ENCODE results near the gene CCDC181.

CCDC181 gene

DNA sequence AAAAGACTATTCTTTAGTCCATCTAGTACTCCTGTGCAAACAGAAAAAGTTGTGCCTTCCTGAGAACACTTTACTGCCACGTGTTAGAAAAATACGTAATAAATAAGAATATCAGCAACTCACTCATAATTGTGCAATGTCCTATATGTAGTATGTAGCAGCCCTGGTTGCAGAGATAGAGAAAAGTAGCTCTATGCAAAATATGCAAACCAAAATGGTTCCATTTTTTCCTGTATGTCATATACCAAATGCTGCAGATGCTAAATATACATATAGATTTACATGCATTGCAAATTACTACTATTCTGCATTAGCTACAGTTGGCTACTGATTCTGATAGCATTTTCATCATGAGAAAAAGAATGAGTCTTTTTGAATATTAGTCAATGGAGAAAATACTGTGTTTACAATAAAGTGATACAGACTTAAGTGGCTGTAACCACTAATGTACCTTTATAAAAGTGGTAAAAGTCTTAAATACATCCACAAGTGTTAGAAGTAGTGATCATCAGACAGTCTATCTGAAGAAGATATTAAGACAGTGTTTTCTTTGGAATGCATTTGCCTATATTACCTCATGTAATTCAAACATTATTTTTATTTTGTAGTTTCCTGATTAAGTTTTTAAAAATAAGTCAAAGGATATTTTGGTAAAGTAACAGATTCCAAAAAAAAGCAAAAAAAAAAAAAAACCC, 79.4 kb downstream of the CCDC181 start:
- POLR2A ChIA-PET = no interaction called here

DNA sequence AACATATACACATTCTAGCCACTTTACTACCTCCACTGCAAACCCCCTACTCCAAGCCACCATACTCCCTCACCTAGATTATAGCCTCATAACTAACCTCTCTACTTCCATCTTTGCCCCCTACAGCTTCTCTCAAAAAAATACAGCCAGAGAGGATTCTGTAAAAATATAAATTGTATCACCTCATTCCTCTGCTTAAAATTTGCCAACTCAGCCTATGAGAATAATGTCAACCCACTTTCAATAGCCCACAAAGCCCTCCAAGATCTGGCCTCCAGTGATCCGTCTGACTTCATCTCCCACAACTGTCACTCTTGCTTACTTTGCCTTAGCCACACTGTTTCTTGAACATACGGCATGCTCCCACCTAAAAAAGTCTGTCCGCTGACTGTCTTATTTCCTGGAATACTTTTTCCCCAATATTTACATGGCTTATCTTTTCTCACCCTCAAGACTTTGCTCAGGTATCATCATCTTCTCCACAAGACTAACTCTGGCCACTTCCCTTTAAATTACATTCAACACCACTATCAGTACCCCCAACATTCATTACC, 81.2 kb downstream of the CCDC181 start:
- ChIA-PET CTCF (interaction anchor here (0.6 kb wide), 2 partner anchors 1003 to 1260 kb away, joined by 3 read pairs; no protein-coding TSS in a partner anchor), POLR2A (no interaction called here)
- DNase-seq (ENCODE audit: extremely low spot score) = no peak
- TF ChIP-seq CTBP1 (IDR thresholded peaks at IDR 0.05; ENCODE audit: borderline replicate concordance) = no peak
- TF ChIP-seq FOXK2 (IDR thresholded peaks at IDR 0.05) = no peak
- no peak for TF ChIP-seq ARNT (IDR thresholded peaks at IDR 0.05)
- no peak for TF ChIP-seq BHLHE40 (IDR thresholded peaks at IDR 0.05; ENCODE audit: borderline replicate concordance)
- TF ChIP-seq, protein P1, sequence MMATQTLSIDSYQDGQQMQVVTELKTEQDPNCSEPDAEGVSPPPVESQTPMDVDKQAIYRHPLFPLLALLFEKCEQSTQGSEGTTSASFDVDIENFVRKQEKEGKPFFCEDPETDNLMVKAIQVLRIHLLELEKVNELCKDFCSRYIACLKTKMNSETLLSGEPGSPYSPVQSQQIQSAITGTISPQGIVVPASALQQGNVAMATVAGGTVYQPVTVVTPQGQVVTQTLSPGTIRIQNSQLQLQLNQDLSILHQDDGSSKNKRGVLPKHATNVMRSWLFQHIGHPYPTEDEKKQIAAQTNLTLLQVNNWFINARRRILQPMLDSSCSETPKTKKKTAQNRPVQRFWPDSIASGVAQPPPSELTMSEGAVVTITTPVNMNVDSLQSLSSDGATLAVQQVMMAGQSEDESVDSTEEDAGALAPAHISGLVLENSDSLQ (IDR thresholded peaks at IDR 0.05) = no peak
- TF ChIP-seq SUZ12 (IDR thresholded peaks at IDR 0.05) = no peak
- no peak for TF ChIP-seq FOXA1 (IDR thresholded peaks at IDR 0.05)
- TF ChIP-seq ELF4 (IDR thresholded peaks at IDR 0.05) = no peak
- no peak for TF ChIP-seq SP1 (IDR thresholded peaks at IDR 0.05)
- TF ChIP-seq ZNF384 (IDR thresholded peaks at IDR 0.05) = no peak
- TF ChIP-seq L3MBTL2 (conservative IDR thresholded peaks at IDR 0.05) = no peak
- TF ChIP-seq FOXM1 (IDR thresholded peaks at IDR 0.05; ENCODE audit: borderline replicate concordance) = no peak
- TF ChIP-seq TARDBP (IDR thresholded peaks at IDR 0.05) = no peak
- TF ChIP-seq NFRKB (IDR thresholded peaks at IDR 0.05) = no peak
- TF ChIP-seq HDGF (IDR thresholded peaks at IDR 0.05; ENCODE audit: borderline replicate concordance) = no peak
- TF ChIP-seq LEF1 (IDR thresholded peaks at IDR 0.05; ENCODE audit: borderline replicate concordance) = no peak

More for the DNA sequence above, 79.4 kb downstream of the CCDC181 start:
- DNase-seq (ENCODE audit: extremely low spot score) = no peak
- TF ChIP-seq, protein P1 (IDR thresholded peaks at IDR 0.05) = no peak
- TF ChIP-seq TARDBP (IDR thresholded peaks at IDR 0.05) = no peak
- CTCF ChIA-PET = interaction anchor here (0.6 to 3.0 kb wide), 6 partner anchors 16 to 1006 kb away, joined by 3 to 29 read pairs (median 3); no protein-coding TSS in a partner anchor

DNA sequence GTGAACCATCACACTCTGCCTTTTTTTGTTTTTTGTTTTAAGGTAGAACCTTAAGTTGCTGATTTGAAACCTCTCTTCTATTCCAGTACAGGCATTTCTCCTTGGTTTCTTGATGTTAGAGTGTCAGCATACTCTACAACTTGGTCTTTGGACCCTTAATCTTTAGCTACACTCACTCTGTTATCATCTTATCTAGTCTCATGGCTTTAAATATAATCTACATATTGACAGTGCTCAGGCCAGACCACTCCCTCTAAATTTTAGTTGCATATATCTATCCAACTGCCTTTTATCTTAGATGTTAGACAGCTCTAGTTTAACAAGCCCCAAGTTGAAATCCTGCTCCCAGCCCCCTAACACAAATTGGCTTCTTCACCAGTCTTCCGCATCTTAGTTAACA, 81.8 kb downstream of the CCDC181 start:
- no peak for TF ChIP-seq SP1 (IDR thresholded peaks at IDR 0.05)
- TF ChIP-seq HDGF (IDR thresholded peaks at IDR 0.05; ENCODE audit: borderline replicate concordance) = no peak
- no peak for TF ChIP-seq ZNF384 (IDR thresholded peaks at IDR 0.05)
- TF ChIP-seq, protein P1 (IDR thresholded peaks at IDR 0.05) = no peak
- no peak for TF ChIP-seq FOXM1 (IDR thresholded peaks at IDR 0.05; ENCODE audit: borderline replicate concordance)
- POLR2A ChIA-PET = no interaction called here
- CTCF ChIA-PET = interaction anchor here (0.6 kb wide), 2 partner anchors 1003 to 1259 kb away, joined by 3 read pairs; no protein-coding TSS in a partner anchor
- DNase-seq (ENCODE audit: extremely low spot score) = no peak

Measured in HEK293T (cell line).